ENCODE data around the gene KMT5C.

GRCh38 chr19:55308281-55308680, 31.4 kb upstream of the KMT5C start:
- TF ChIP-seq YY1 (IDR thresholded peaks at IDR 0.05; ENCODE audit: insufficient read depth, insufficient read length) (no peak), SUZ12 (IDR thresholded peaks at IDR 0.05; ENCODE audit: extremely low read depth, insufficient read depth, insufficient read length) (no peak)

Measured in NT2/D1 (cell line).